ENCODE data around the gene TPSAB1.
"Not testable (repeated sequence)": the region's sequence is repeated elsewhere in the genome, so short reads cannot be mapped to it uniquely, and the experiment has no call there.

Gene TPSAB1

DNA sequence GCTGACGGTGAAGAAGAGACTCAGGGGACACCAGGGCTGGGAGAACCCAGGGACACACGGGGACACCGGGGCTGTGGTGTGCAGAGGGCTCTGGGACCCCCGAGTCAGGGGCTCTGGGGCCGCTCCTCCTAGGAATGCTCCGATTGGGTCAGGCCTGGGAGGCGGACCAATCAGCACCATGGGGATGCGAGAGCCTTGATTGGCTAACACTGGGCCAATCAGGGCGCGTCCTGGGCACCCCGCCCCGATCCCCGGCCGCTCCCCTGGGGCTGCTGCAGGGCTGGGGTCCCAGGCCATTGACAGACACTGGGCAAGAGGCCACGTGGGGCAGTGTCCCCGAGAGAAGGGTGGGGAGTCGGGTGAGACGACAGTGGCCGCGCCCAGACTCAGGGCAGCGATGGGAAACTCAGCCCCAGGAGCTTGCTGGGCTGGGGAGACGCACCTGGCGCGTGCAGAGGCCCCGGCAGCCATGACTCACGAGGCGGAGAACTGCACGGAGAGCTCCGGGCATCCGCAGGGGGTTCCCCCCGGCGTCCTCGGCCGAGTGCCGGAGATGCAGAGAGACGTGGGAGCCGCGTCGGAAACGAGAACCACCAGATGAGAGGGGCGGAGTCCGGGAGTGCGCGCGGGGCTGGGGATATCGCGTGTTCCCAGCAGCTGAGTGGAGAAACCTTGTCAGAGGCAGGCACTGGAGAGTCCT lies 8.3 kb upstream of the TPSAB1 start:
- DNase-seq (ENCODE audit: low read depth, low spot score); POLR2A ChIA-PET; H3K4me3 ChIP-seq (ENCODE audit: low read depth, low read length); CTCF ChIA-PET: not testable (repeated sequence)

DNA sequence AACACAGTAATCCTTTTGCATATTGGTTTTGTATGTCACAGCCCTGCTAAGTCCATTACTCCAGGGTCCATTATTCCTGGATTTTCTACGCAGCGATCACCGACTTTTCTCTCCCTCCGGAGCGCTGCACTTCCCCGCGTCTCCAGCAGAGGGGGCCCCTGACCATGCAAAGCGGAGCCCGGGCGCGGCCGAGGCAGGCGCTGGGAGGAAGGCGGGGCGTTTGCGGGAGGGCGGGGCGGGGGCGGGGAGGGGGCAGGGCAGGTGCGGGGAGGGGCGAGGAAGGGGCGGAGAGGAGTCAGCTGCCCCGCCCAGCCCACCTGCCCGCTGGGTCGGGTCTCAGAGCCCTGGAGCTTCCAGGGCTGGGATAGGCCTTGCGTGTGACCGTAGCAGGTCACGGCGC lies 3.8 kb upstream of the TPSAB1 start:
- POLR2A ChIA-PET; CTCF ChIA-PET; H3K4me3 ChIP-seq (ENCODE audit: low read depth, low read length); DNase-seq (ENCODE audit: low read depth, low spot score): not testable (repeated sequence)

DNA sequence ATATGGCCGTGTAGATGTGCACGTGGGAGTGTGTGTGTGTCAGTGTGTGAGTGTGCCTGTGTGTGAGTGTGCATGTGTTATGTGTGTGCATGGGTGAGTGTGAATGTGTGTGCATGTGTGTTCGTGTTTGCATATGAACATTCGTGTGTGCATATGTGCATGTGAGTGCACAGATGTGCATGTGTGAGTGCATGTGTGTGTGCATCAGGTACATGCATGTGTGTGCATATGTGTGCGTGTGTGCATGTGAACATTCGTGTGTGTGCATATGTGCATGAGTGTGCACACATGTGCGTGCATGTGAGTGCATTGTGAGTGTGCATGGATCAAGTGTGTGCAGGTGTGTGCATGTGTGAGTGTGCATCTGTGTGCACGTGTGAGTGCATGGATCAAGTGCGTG lies 2.5 kb upstream of the TPSAB1 start:
- TF ChIP-seq CTCF (IDR thresholded peaks at IDR 0.05; ENCODE audit: insufficient read depth, low read length, missing control alignments) = no peak
- DNase-seq (ENCODE audit: low read depth, low spot score) = no peak
- ChIA-PET CTCF (interaction anchor here (0.8 to 1.0 kb wide), 3 partner anchors 20 to 180 kb away, joined by 3 to 6 read pairs (median 4); no protein-coding TSS in a partner anchor), POLR2A (no interaction called here)
- no peak overlapping the region for H3K4me3 ChIP-seq (ENCODE audit: low read depth, low read length)

GRCh38 chr16:1238909-1239308 lies 1.6 kb upstream of the TPSAB1 start:
- POLR2A ChIA-PET; H3K4me3 ChIP-seq (ENCODE audit: low read depth, low read length); DNase-seq (ENCODE audit: low read depth, low spot score): not testable (repeated sequence)
- CTCF ChIA-PET = interaction anchor here (0.7 to 1.0 kb wide), 4 partner anchors 19 to 901 kb away, joined by 3 to 6 read pairs (median 4); no protein-coding TSS in a partner anchor

DNA sequence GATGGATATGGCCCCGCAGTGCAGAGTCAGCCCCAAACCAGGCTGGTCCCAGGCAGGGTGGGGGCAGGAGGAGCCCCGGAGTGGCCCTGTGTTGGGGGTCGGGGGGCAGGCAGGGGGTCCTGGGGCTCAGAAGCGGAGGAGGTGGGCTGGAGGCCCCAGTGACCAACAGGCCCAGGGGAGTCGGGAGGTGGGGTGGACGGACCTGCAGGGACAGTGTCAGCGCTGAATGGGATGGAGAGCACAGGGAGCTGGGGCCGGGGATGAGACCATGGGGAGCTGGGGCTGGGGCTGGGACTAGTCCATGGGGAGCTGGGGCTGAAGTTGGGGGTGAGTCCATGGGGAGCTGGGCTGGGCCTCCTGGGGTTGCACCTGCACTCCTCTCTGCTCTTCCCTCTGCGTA lies 930 bp upstream of the TPSAB1 start:
- DNase-seq (ENCODE audit: low read depth, low spot score); CTCF ChIA-PET; POLR2A ChIA-PET: not testable (repeated sequence)

DNA sequence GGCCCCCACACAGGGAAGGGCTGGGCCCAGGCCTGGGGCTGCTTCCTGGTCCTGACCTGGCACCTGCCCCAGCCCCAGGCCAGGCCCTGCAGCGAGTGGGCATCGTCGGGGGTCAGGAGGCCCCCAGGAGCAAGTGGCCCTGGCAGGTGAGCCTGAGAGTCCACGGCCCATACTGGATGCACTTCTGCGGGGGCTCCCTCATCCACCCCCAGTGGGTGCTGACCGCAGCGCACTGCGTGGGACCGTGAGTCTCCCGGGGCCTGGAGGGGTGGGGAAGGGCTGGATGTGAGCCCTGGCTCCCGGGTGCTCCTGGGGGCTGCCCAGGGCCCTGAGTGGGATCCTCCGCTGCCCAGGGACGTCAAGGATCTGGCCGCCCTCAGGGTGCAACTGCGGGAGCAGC lies 576 bp downstream of the TPSAB1 start:
- CTCF ChIA-PET; POLR2A ChIA-PET; DNase-seq (ENCODE audit: low read depth, low spot score); H3K4me3 ChIP-seq (ENCODE audit: low read depth, low read length): not testable (repeated sequence)

More for the DNA sequence above, 930 bp upstream of the TPSAB1 start:
- not testable (repeated sequence) for H3K4me3 ChIP-seq (ENCODE audit: low read depth, low read length)

DNA sequence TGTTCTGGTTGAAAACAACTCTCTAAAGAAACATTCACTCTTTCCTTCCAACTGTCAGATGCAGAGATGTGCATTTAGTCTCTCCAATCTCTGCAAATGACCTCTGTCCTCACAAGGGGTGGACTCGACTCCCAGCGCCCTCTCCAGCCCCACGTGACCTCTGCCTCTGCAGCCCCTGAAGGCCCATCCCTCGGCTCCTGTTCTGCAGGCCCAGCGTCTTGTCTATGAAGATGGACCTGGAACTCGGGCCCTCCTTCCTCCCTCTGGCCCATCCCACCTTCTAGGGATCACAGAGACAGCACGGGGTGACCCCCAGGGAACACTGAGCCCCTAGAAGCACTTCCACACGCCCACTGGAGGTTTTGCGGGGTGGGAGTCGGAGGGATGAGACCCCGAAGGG lies 2.9 kb downstream of the TPSAB1 start:
- DNase-seq (ENCODE audit: low read depth, low spot score); H3K4me3 ChIP-seq (ENCODE audit: low read depth, low read length); POLR2A ChIA-PET; CTCF ChIA-PET: not testable (repeated sequence)

GRCh38 chr16:1243907-1244850 lies 3.7 kb downstream of the TPSAB1 start:
- POLR2A ChIA-PET; H3K4me3 ChIP-seq (ENCODE audit: low read depth, low read length); CTCF ChIA-PET; DNase-seq (ENCODE audit: low read depth, low spot score): not testable (repeated sequence)

DNA sequence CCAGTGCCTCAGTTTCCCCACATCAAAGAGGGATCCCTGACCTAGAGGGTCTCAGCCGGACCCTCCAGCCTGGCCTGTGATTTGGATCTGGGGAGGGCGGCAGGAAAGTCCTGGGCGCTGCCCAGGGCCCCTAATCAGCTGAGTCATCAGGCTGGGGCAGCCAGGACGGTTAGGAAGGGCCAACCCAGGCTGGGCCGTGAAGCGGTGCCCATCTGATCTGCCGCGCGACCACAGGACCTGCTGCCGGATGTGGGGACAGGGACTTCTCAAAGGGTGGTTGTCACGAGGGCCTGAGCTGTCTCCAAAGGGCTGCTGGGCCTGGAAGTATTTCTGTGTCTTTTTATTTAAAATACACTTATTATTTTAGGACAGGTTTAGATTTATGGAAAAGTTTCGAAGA lies 4.4 kb downstream of the TPSAB1 start:
- no peak for TF ChIP-seq CTCF (IDR thresholded peaks at IDR 0.05; ENCODE audit: insufficient read depth, low read length, missing control alignments)

DNA sequence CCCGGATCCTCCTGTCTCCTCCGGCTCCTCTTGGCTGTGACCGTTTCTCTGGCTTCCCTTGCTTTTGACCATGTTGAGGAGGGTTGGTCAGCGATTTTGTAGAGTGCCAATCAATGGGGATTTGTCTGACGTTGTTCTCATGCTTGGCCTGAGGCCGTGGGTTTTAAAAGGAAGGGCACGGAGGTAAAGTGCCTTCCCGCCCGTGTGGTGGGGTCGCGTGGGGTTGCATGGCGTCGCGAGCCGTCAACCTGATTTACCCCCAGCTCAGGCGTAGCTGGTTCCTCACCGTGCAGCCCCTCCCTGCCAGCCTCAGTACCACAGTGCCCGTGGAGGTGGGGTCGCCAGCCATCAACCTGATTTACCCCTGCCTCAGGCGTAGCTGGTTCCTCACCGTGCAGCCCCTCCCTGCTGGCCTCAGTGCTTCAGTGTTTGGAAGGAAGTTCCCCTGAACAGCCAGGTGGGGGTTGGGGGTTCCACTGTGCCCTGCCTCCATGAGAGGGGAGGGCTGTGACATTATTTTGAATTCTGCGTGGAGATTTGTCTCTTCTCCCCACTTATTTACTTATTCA lies 5.0 kb downstream of the TPSAB1 start:
- H3K4me3 ChIP-seq (ENCODE audit: low read depth, low read length) = no peak overlapping the region
- DNase-seq (ENCODE audit: low read depth, low spot score) = no peak
- CTCF ChIA-PET = no interaction called here
- POLR2A ChIA-PET = no interaction called here
- no peak for TF ChIP-seq CTCF (IDR thresholded peaks at IDR 0.05; ENCODE audit: insufficient read depth, low read length, missing control alignments)

More for the DNA sequence above, 4.4 kb downstream of the TPSAB1 start:
- H3K4me3 ChIP-seq (ENCODE audit: low read depth, low read length) = no peak overlapping the region
- ChIA-PET POLR2A (no interaction called here), CTCF (no interaction called here)
- DNase-seq (ENCODE audit: low read depth, low spot score) = no peak

- CTCF ChIA-PET; DNase-seq (ENCODE audit: low read depth, low spot score); H3K4me3 ChIP-seq (ENCODE audit: low read depth, low read length); POLR2A ChIA-PET: not testable (repeated sequence)
These were observed 7.5 kb downstream of the TPSAB1 start for GRCh38 chr16:1247903-1248537.

GRCh38 chr16:1249031-1249755 lies 8.7 kb downstream of the TPSAB1 start:
- POLR2A ChIA-PET; DNase-seq (ENCODE audit: low read depth, low spot score); CTCF ChIA-PET; H3K4me3 ChIP-seq (ENCODE audit: low read depth, low read length): not testable (repeated sequence)
